H1 (cell line): Measurements from ENCODE around the gene USP43. TPM values are rescaled to one million over a fixed set of nuclear protein-coding genes. Genes with fewer than 3 reads are reported as not detected.

ENCODE experiments used
- CTCF ChIA-PET: fragments of 300-600 bp; sonication (Branson Sonifier 250); formaldehyde crosslinking; loops from one replicate; lab custom pipeline; 2021; ENCODE audit not compliant: partially characterized antibody; lab: Charles Lee
- POLR2A ChIA-PET: fragments of 300-600 bp; sonication (Branson Sonifier 250); formaldehyde crosslinking; loops from one replicate; lab custom pipeline; 2021; ENCODE audit warnings: inconsistent platforms; ENCODE audit not compliant: partially characterized antibody; lab: Charles Lee
- DNase-seq, 2 experiments: peaks; one replicate each; pipeline versions ENCODE4 v3.0.0 to v3.0.0-alpha.2; 2010 to 2022; ENCODE audit warnings: low spot score in 2 of 2, low read depth in 1 of 2, mixed read lengths in 1 of 2
- FAIRE-seq: peaks from 2 replicates; lab custom pipeline; 2011; peaks lifted over from hg19 to GRCh38; lab: Jason Lieb, UNC
- H2AFZ ChIP-seq: 2 replicates; pipeline ENCODE4 v1.8.1; 2012; ENCODE audit warnings: low read length, inconsistent platforms
- H2AK5ac ChIP-seq: 2 replicates; pipeline ENCODE4 v1.6.1; 2013; ENCODE audit warnings: low read depth, low read length
- H2BK120ac ChIP-seq: replicated peaks from 2 replicates; pipeline ENCODE3; 2013; ENCODE audit warnings: low read depth, low read length, inconsistent platforms
- H2BK12ac ChIP-seq: 2 replicates; pipeline ENCODE4 v1.6.1; 2013; ENCODE audit warnings: low read depth, low read length
- H2BK15ac ChIP-seq: 2 replicates; pipeline ENCODE4 v1.6.1; 2013; ENCODE audit warnings: low read length
- H2BK20ac ChIP-seq: 2 replicates; pipeline ENCODE4 v1.6.1; 2013; ENCODE audit warnings: low read length
- H2BK5ac ChIP-seq: 2 replicates; pipeline ENCODE4 v1.6.1; 2013; ENCODE audit warnings: low read depth, low read length
- H3K14ac ChIP-seq: 2 replicates; pipeline ENCODE4 v1.6.1; 2013; ENCODE audit warnings: inconsistent platforms; ENCODE audit not compliant: insufficient read length
- H3K18ac ChIP-seq: 2 replicates; pipeline ENCODE4 v1.6.1; 2013; ENCODE audit warnings: low read length; ENCODE audit errors: extremely low read depth
- H3K23ac ChIP-seq: 2 replicates; pipeline ENCODE4 v1.6.1; 2013; ENCODE audit warnings: inconsistent platforms; ENCODE audit not compliant: insufficient read length
- H3K23me2 ChIP-seq: 2 replicates; pipeline ENCODE4 v1.6.1; 2013; ENCODE audit warnings: low read depth, low read length
- H3K27ac ChIP-seq: 2 replicates; pipeline ENCODE4 v1.6.1; 2011; ENCODE audit warnings: low read depth, low read length, inconsistent platforms
- H3K27me3 ChIP-seq, 4 experiments: replicated peaks in 1 of 4; 1 replicate in 1 of 4; 2 replicates in 3 of 4; pipeline versions ENCODE4 v1.6.1 to v1.8.1; 2011 to 2013; ENCODE audit warnings: low read length in 3 of 4, mild to moderate bottlenecking in 3 of 4, inconsistent platforms in 2 of 4, mixed read lengths in 2 of 4, moderate library complexity in 1 of 4; ENCODE audit not compliant: control insufficient read depth in 3 of 4, insufficient read depth in 3 of 4; ENCODE audit errors: extremely low read depth in 1 of 4
- H3K36me3 ChIP-seq, 4 experiments: 2 replicates each; pipeline versions ENCODE4 v1.6.1 to v1.8.1; 2011 to 2013; ENCODE audit warnings: mild to moderate bottlenecking in 4 of 4, low read length in 3 of 4, moderate library complexity in 2 of 4, control low read depth in 1 of 4, inconsistent platforms in 1 of 4; ENCODE audit not compliant: insufficient read depth in 4 of 4, control insufficient read depth in 2 of 4
- H3K4ac ChIP-seq: replicated peaks from 2 replicates; pipeline ENCODE3; 2013; ENCODE audit warnings: low read length, low read depth, mixed read lengths, inconsistent platforms; ENCODE audit not compliant: insufficient read length
- H3K4me1 ChIP-seq, 4 experiments: replicated peaks in 1 of 4; 1 replicate in 1 of 4; 2 replicates in 3 of 4; pipeline versions ENCODE4 v1.6.1 to v1.8.1; 2011 to 2013; ENCODE audit warnings: low read length in 3 of 4, inconsistent platforms in 2 of 4, mixed read lengths in 1 of 4; ENCODE audit not compliant: insufficient read depth in 4 of 4, control insufficient read depth in 3 of 4
- H3K4me2 ChIP-seq, 2 experiments: 2 replicates each; pipeline versions ENCODE4 v1.6.1 to v1.8.1; 2011 to 2013; ENCODE audit warnings: low read depth in 2 of 2, low read length in 2 of 2, control low read depth in 1 of 2, inconsistent platforms in 1 of 2, mild to moderate bottlenecking in 1 of 2; ENCODE audit not compliant: insufficient read depth in 1 of 2
- H3K4me3 ChIP-seq, 4 experiments: fragments of 200-600, 300-600 bp in 1 of 4; sonication (generic), shearing (Covaris generic), sonication (Bioruptor Twin) in 1 of 4; 2 replicates each; pipeline versions ENCODE4 v1.5.1 to v1.8.1; 2011 to 2016; ENCODE audit warnings: low read length in 4 of 4, low read depth in 3 of 4, control low read depth in 2 of 4, inconsistent platforms in 2 of 4, mild to moderate bottlenecking in 2 of 4, mixed read lengths in 1 of 4, moderate library complexity in 1 of 4; ENCODE audit not compliant: insufficient read depth in 2 of 4; ENCODE audit errors: extremely low read depth in 1 of 4
- H3K56ac ChIP-seq: replicated peaks from 2 replicates; pipeline ENCODE3; 2013; ENCODE audit warnings: low read depth, mild to moderate bottlenecking, mixed read lengths, low read length, inconsistent platforms; ENCODE audit not compliant: insufficient read length
- H3K79me1 ChIP-seq: 2 replicates; pipeline ENCODE4 v1.6.1; 2013; ENCODE audit warnings: low read depth, low read length, control low read depth
- H3K79me2 ChIP-seq, 2 experiments: 2 replicates each; pipeline versions ENCODE4 v1.6.1 to v1.8.1; 2012 to 2013; ENCODE audit warnings: low read length in 2 of 2, mild to moderate bottlenecking in 2 of 2, inconsistent platforms in 1 of 2; ENCODE audit not compliant: insufficient read depth in 2 of 2, control insufficient read depth in 1 of 2
- H3K9ac ChIP-seq, 4 experiments: replicated peaks in 1 of 4; 1 replicate in 1 of 4; 2 replicates in 3 of 4; pipeline versions ENCODE4 v1.6.1 to v1.8.1; 2011 to 2013; ENCODE audit warnings: low read depth in 3 of 4, low read length in 3 of 4, control low read depth in 2 of 4, mild to moderate bottlenecking in 2 of 4, moderate library complexity in 2 of 4, inconsistent platforms in 1 of 4; ENCODE audit errors: extremely low read depth in 1 of 4
- H3K9me3 ChIP-seq, 2 experiments: 2 replicates each; pipeline versions ENCODE4 v1.6.1 to v1.8.1; 2012 to 2013; ENCODE audit warnings: mild to moderate bottlenecking in 2 of 2, moderate library complexity in 2 of 2, control low read depth in 1 of 2, inconsistent platforms in 1 of 2, low read depth in 1 of 2, low read length in 1 of 2, mixed read lengths in 1 of 2; ENCODE audit not compliant: insufficient read depth in 2 of 2
- H4K20me1 ChIP-seq, 2 experiments: replicated peaks in 1 of 2; 2 replicates each; pipeline versions ENCODE3 to v1.8.1; 2011 to 2013; ENCODE audit warnings: inconsistent platforms in 2 of 2, low read length in 2 of 2, mild to moderate bottlenecking in 1 of 2; ENCODE audit not compliant: insufficient read depth in 2 of 2, control insufficient read depth in 1 of 2
- H4K5ac ChIP-seq: 2 replicates; pipeline ENCODE4 v1.6.1; 2013; ENCODE audit warnings: low read length, low read depth, mixed read lengths, inconsistent platforms; ENCODE audit not compliant: insufficient read length
- H4K8ac ChIP-seq: 2 replicates; pipeline ENCODE4 v1.8.0; 2013; ENCODE audit warnings: mild to moderate bottlenecking, moderate library complexity, low read length, inconsistent platforms; ENCODE audit not compliant: insufficient read depth; ENCODE audit errors: extremely low read depth
- H4K91ac ChIP-seq: replicated peaks from 2 replicates; pipeline ENCODE3; 2013; ENCODE audit warnings: low read length, mixed read lengths, inconsistent platforms; ENCODE audit not compliant: insufficient read length
- KDM5A ChIP-seq: fragments of 200-600 bp; IDR thresholded peaks from 2 replicates; pipeline ENCODE4 v1.7.1; 2012; ENCODE audit warnings: mild to moderate bottlenecking, low read length, inconsistent platforms, mixed read lengths
- RFX5 ChIP-seq: IDR thresholded peaks from 2 replicates; pipeline ENCODE4 v1.6.1; 2011; ENCODE audit warnings: low read depth, low read length, improper control_type of control experiment, borderline replicate concordance
- WGBS, 2 experiments: shearing (Covaris generic) in 1 of 2; methylation state at CpG; one replicate each; pipeline versions ENCODE4 v1.1.6 to v1.1.7; 2013 to 2015; ENCODE audit warnings: low lambda C conversion rate in 2 of 2, mixed read lengths in 2 of 2, inconsistent platforms in 1 of 2, low coverage in 1 of 2, missing lambda C conversion rate in 1 of 2; ENCODE audit not compliant: insufficient replicate concordance in 2 of 2, insufficient coverage in 1 of 2, insufficient read length in 1 of 2; ENCODE audit errors: extremely low coverage in 1 of 2, missing lambda C conversion rate in 1 of 2; 5-methylcytosine and 5-hydroxymethylcytosine counted together
- polyA plus RNA-seq, 7 experiments: library from polyadenylated mRNA; depleted of rRNA in 3 of 7; stranded (reverse) in 5 of 7; unstranded in 2 of 7; fragments of >200 nt in 5 of 7; fragments of 200-250 nt in 2 of 7; gene quantifications; 1 replicate in 5 of 7; 2 replicates in 1 of 7; 4 replicates in 1 of 7; pipeline versions ENCODE4 v1.2.1 to v1.2.3, GENCODE V29; 2011 to 2013; ENCODE audit warnings: missing spikeins in 2 of 7, mixed read lengths in 2 of 7
- total RNA-seq: library from RNA; stranded (reverse); fragmentation: NEBNext Ultra II Directional; extraction: Animal tissue kit (Norgen Biotek cat#: 25700); gene quantifications from 2 replicates; pipeline ENCODE4 v1.2.1, GENCODE V29; 2021
- TF ChIP-seq, protein P1 (sequence below), 3 experiments: IDR thresholded peaks; 1 replicate in 2 of 3; 2 replicates in 1 of 3; pipeline versions ENCODE4 v1.5.1 to v1.6.1; 2011; ENCODE audit warnings: low read length in 3 of 3, mild to moderate bottlenecking in 3 of 3, inconsistent platforms in 2 of 3, low read depth in 1 of 3, moderate library complexity in 1 of 3; ENCODE audit not compliant: insufficient read depth in 1 of 3; ENCODE audit errors: control extremely low read depth in 1 of 3

Gene USP43
- total and polyA plus RNA-seq, 2 of the 8 experiments (the other 6 are each of a cell fraction or from before 2014, with no cell fraction given): 3.0 to 7.2 TPM

DNA sequence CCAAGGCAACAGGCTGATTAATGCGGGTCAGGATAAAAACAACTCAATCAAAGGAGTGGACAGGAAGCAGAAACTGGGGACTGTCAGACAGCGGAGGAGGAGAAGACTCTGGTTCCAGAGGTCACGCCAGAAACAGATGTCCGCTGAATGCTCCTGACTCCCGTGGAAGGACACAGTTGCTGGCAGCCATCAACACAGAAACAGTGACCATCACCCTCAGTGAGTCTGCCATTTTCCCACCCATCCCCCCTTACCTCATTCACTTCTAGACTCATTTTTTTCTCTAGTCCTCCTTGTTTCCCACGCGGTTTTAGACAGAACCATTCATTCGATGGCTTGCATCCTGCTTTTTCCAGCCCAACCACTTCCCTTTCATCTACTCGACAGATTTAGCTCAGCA lies 105.2 kb downstream of the USP43 start:
- no peak overlapping the region for H3K23ac ChIP-seq
- peak overlapping the region; percentile 77; the same call in 1 of the 2 replicates for H2AFZ ChIP-seq
- H3K18ac ChIP-seq: no peak overlapping the region
- no peaks in the 10 kb centered on the region for H3K36me3 ChIP-seq
- no peak overlapping the region for H2BK120ac ChIP-seq
- no peaks in the 10 kb centered on the region for H3K79me2 ChIP-seq
- H4K20me1 ChIP-seq: no peaks in the 10 kb centered on the region
- CTCF ChIA-PET: interaction anchor here (1.3 to 1.7 kb wide), 2 partner anchors 18 to 22 kb away, joined by 6 to 8 read pairs; no protein-coding TSS in a partner anchor
- no peak overlapping the region for H2AK5ac ChIP-seq
- 86% methylated on average over 9 of the region's 9 CpGs; no CpG with 5 or more reads in 1 of the 2 experiments for WGBS, 2 experiments
- no peak overlapping the region for H3K9ac ChIP-seq
- no peak for TF ChIP-seq RFX5
- TF ChIP-seq, protein P1, sequence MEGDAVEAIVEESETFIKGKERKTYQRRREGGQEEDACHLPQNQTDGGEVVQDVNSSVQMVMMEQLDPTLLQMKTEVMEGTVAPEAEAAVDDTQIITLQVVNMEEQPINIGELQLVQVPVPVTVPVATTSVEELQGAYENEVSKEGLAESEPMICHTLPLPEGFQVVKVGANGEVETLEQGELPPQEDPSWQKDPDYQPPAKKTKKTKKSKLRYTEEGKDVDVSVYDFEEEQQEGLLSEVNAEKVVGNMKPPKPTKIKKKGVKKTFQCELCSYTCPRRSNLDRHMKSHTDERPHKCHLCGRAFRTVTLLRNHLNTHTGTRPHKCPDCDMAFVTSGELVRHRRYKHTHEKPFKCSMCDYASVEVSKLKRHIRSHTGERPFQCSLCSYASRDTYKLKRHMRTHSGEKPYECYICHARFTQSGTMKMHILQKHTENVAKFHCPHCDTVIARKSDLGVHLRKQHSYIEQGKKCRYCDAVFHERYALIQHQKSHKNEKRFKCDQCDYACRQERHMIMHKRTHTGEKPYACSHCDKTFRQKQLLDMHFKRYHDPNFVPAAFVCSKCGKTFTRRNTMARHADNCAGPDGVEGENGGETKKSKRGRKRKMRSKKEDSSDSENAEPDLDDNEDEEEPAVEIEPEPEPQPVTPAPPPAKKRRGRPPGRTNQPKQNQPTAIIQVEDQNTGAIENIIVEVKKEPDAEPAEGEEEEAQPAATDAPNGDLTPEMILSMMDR (IDR thresholded peaks at IDR 0.05; ENCODE audit: control extremely low read depth in 1 of 3, insufficient read depth in 1 of 3, low read depth in 1 of 3, low read length in 3 of 3): no peak
- no peak for TF ChIP-seq KDM5A
- H2BK12ac ChIP-seq: no peak overlapping the region
- H3K14ac ChIP-seq: no peak overlapping the region
- H3K4me2 ChIP-seq: no peak overlapping the region
- H3K79me1 ChIP-seq: no peaks in the 10 kb centered on the region
- POLR2A ChIA-PET: no interaction called here
- H3K27me3 ChIP-seq: no peaks in the 10 kb centered on the region
- no peak overlapping the region for H2BK20ac ChIP-seq
- FAIRE-seq (no peak), DNase-seq (no peak)
- H3K9me3 ChIP-seq: no peaks in the 10 kb centered on the region
- no peak overlapping the region for H4K91ac ChIP-seq
- no peak overlapping the region for H3K4ac ChIP-seq
- H3K23me2 ChIP-seq: no peaks in the 10 kb centered on the region
- no peak overlapping the region for H2BK5ac ChIP-seq
- H3K56ac ChIP-seq: no peak overlapping the region
- no peak overlapping the region for H2BK15ac ChIP-seq
- no peak overlapping the region for H4K8ac ChIP-seq
- no peak overlapping the region for H3K27ac ChIP-seq
- H3K4me1 ChIP-seq: no peaks in the 10 kb centered on the region
- no peak overlapping the region for H3K4me3 ChIP-seq
- no peak overlapping the region for H4K5ac ChIP-seq
